ENCODE measurements around the gene LRRC47. TPM values are rescaled to one million over a fixed set of nuclear protein-coding genes. Genes with fewer than 3 reads are reported as not detected.

Gene LRRC47
- total RNA-seq, 5 donors from 2014 or later (not counting 1 experiment from before 2014, with no cell fraction given), result 37.3 to 49.1 (median 44.5) TPM

GRCh38 chr1:3836421-3836820 is 40.1 kb upstream of the LRRC47 start:
- peaks cover 16 to 74% of the 10 kb centered on the region in 2 donors for H3K36me3 ChIP-seq (ENCODE audit: control insufficient read depth in 2 of 2, extremely low read depth in 1 of 2, insufficient read depth in 1 of 2, low read length in 1 of 2)
- no peak overlapping the region for H3K27ac ChIP-seq (ENCODE audit: low read length)
- Mint-ChIP-seq H3K4me3 (no peak overlapping the region), H3K36me3 (peaks cover 71% of the 10 kb centered on the region), H3K27ac (no peak overlapping the region), H3K4me1 (no peaks in the 10 kb centered on the region), H3K9me3 (peaks cover 0 to 4% (median 4%) of the 10 kb centered on the region in 3 donors), H3K27me3 (no peaks in the 10 kb centered on the region)
- H3K9me3 ChIP-seq, result no peaks in the 10 kb centered on the region
- DNase-seq (no peak), ATAC-seq (replicated peaks in 1 of 4) (no peak)
- no CpG with 5 or more reads among the region's 11 CpGs for WGBS (ENCODE audit: insufficient coverage)
- ChIA-PET CTCF (no interaction called here), POLR2A (no interaction called here)
- H3K27me3 ChIP-seq (replicated peaks in 1 of 2; ENCODE audit: control insufficient read depth in 2 of 2, extremely low read depth in 1 of 2, insufficient read depth in 2 of 2, low read length in 1 of 2), result no peaks in the 10 kb centered on the region
- H3K4me3 ChIP-seq (ENCODE audit: control insufficient read depth in 1 of 2, extremely low read depth in 1 of 2, low read length in 1 of 2), result no peak overlapping the region
- H3K4me1 ChIP-seq (ENCODE audit: control insufficient read depth in 1 of 2, extremely low read depth in 1 of 2, insufficient read depth in 2 of 2, low read length in 2 of 2), result no peaks in the 10 kb centered on the region

GRCh38 chr1:3834701-3835100 is 38.4 kb upstream of the LRRC47 start:
- no peaks in the 10 kb centered on the region for H3K9me3 ChIP-seq
- no peak overlapping the region for H3K4me3 ChIP-seq (ENCODE audit: control insufficient read depth in 1 of 2, extremely low read depth in 1 of 2, low read length in 1 of 2)
- Mint-ChIP-seq H3K9me3 (peaks cover 0 to 4% (median 4%) of the 10 kb centered on the region in 3 donors), H3K27ac (no peak overlapping the region), H3K4me3 (no peak overlapping the region), H3K4me1 (no peaks in the 10 kb centered on the region), H3K36me3 (peaks cover 69% of the 10 kb centered on the region), H3K27me3 (no peaks in the 10 kb centered on the region)
- no peak for ATAC-seq (replicated peaks in 1 of 4)
- no peak overlapping the region for H3K27ac ChIP-seq (ENCODE audit: low read length)
- CTCF ChIA-PET, result no interaction called here
- peaks cover 25 to 75% of the 10 kb centered on the region in 2 donors for H3K36me3 ChIP-seq (ENCODE audit: control insufficient read depth in 2 of 2, extremely low read depth in 1 of 2, insufficient read depth in 1 of 2, low read length in 1 of 2)
- no peaks in the 10 kb centered on the region for H3K4me1 ChIP-seq (ENCODE audit: control insufficient read depth in 1 of 2, extremely low read depth in 1 of 2, insufficient read depth in 2 of 2, low read length in 2 of 2)
- no peaks in the 10 kb centered on the region for H3K27me3 ChIP-seq (replicated peaks in 1 of 2; ENCODE audit: control insufficient read depth in 2 of 2, extremely low read depth in 1 of 2, insufficient read depth in 2 of 2, low read length in 1 of 2)
- no peak for DNase-seq
- 97% methylated on average over 10 of the region's 10 CpGs for WGBS (ENCODE audit: insufficient coverage)
- POLR2A ChIA-PET, result interaction anchor here in 1 of 2 donors (0.6 kb wide), 1 partner anchor 574 kb away, joined by 3 read pairs; no protein-coding TSS in a partner anchor

GRCh38 chr1:3831689-3832088 is 35.4 kb upstream of the LRRC47 start:
- H3K27me3 ChIP-seq (replicated peaks in 1 of 2; ENCODE audit: control insufficient read depth in 2 of 2, extremely low read depth in 1 of 2, insufficient read depth in 2 of 2, low read length in 1 of 2), result no peaks in the 10 kb centered on the region
- H3K4me1 Mint-ChIP-seq, result no peaks in the 10 kb centered on the region
- peaks cover 54% of the 10 kb centered on the region for H3K36me3 Mint-ChIP-seq
- no peak overlapping the region for H3K27ac ChIP-seq (ENCODE audit: low read length)
- no peaks in the 10 kb centered on the region for H3K9me3 ChIP-seq
- no peaks in the 10 kb centered on the region for H3K4me1 ChIP-seq (ENCODE audit: control insufficient read depth in 1 of 2, extremely low read depth in 1 of 2, insufficient read depth in 2 of 2, low read length in 2 of 2)
- no CpG with 5 or more reads among the region's 6 CpGs for WGBS (ENCODE audit: insufficient coverage)
- DNase-seq (no peak), ATAC-seq (replicated peaks in 1 of 4) (no peak)
- ChIA-PET POLR2A (no interaction called here), CTCF (no interaction called here)
- H3K4me3 Mint-ChIP-seq, result no peak overlapping the region
- peaks cover 17 to 70% of the 10 kb centered on the region in 2 donors for H3K36me3 ChIP-seq (ENCODE audit: control insufficient read depth in 2 of 2, extremely low read depth in 1 of 2, insufficient read depth in 1 of 2, low read length in 1 of 2)
- H3K27ac Mint-ChIP-seq, result no peak overlapping the region
- H3K9me3 Mint-ChIP-seq, result no peaks in the 10 kb centered on the region
- no peak overlapping the region for H3K4me3 ChIP-seq (ENCODE audit: control insufficient read depth in 1 of 2, extremely low read depth in 1 of 2, low read length in 1 of 2)
- no peaks in the 10 kb centered on the region for H3K27me3 Mint-ChIP-seq

GRCh38 chr1:3828391-3828790 is 32.1 kb upstream of the LRRC47 start:
- POLR2A ChIA-PET, result interaction anchor here in 1 of 2 donors (0.6 kb wide), 1 partner anchor 13 kb away, joined by 3 read pairs; no protein-coding TSS in a partner anchor
- H3K27me3 Mint-ChIP-seq, result no peaks in the 10 kb centered on the region
- no peaks in the 10 kb centered on the region for H3K27me3 ChIP-seq (replicated peaks in 1 of 2; ENCODE audit: control insufficient read depth in 2 of 2, extremely low read depth in 1 of 2, insufficient read depth in 2 of 2, low read length in 1 of 2)
- ATAC-seq (replicated peaks in 1 of 4), result no peak
- H3K27ac ChIP-seq (ENCODE audit: low read length), result no peak overlapping the region
- H3K4me1 Mint-ChIP-seq, result no peaks in the 10 kb centered on the region
- H3K4me1 ChIP-seq (ENCODE audit: control insufficient read depth in 1 of 2, extremely low read depth in 1 of 2, insufficient read depth in 2 of 2, low read length in 2 of 2), result no peaks in the 10 kb centered on the region
- DNase-seq, result no peak
- H3K36me3 Mint-ChIP-seq, result peaks cover 60% of the 10 kb centered on the region
- H3K9me3 ChIP-seq, result no peaks in the 10 kb centered on the region
- CTCF ChIA-PET, result no interaction called here
- WGBS (ENCODE audit: insufficient coverage), result 75% methylated on average over 5 of the region's 8 CpGs
- H3K4me3 ChIP-seq (ENCODE audit: control insufficient read depth in 1 of 2, extremely low read depth in 1 of 2, low read length in 1 of 2), result no peak overlapping the region
- no peaks in the 10 kb centered on the region for H3K9me3 Mint-ChIP-seq
- H3K27ac Mint-ChIP-seq, result no peak overlapping the region
- no peak overlapping the region for H3K4me3 Mint-ChIP-seq
- H3K36me3 ChIP-seq (ENCODE audit: control insufficient read depth in 2 of 2, extremely low read depth in 1 of 2, insufficient read depth in 1 of 2, low read length in 1 of 2), result peaks cover 26 to 80% of the 10 kb centered on the region in 2 donors

- H3K4me3 ChIP-seq (ENCODE audit: control insufficient read depth in 1 of 2, extremely low read depth in 1 of 2, low read length in 1 of 2), result no peak overlapping the region
- no peak overlapping the region for H3K4me3 Mint-ChIP-seq
- H3K27ac Mint-ChIP-seq, result no peak overlapping the region
- no peaks in the 10 kb centered on the region for H3K27me3 ChIP-seq (replicated peaks in 1 of 2; ENCODE audit: control insufficient read depth in 2 of 2, extremely low read depth in 1 of 2, insufficient read depth in 2 of 2, low read length in 1 of 2)
- no peaks in the 10 kb centered on the region for H3K9me3 Mint-ChIP-seq
- ChIA-PET CTCF (no interaction called here), POLR2A (no interaction called here)
- WGBS (ENCODE audit: insufficient coverage), result 93% methylated on average over 14 of the region's 14 CpGs
- peaks cover 26 to 81% of the 10 kb centered on the region in 2 donors for H3K36me3 ChIP-seq (ENCODE audit: control insufficient read depth in 2 of 2, extremely low read depth in 1 of 2, insufficient read depth in 1 of 2, low read length in 1 of 2)
- DNase-seq, result no peak
- H3K27me3 Mint-ChIP-seq, result no peaks in the 10 kb centered on the region
- no peak for ATAC-seq (replicated peaks in 1 of 4)
- no peaks in the 10 kb centered on the region for H3K4me1 Mint-ChIP-seq
- H3K36me3 Mint-ChIP-seq, result peaks cover 56% of the 10 kb centered on the region
- no peaks in the 10 kb centered on the region for H3K4me1 ChIP-seq (ENCODE audit: control insufficient read depth in 1 of 2, extremely low read depth in 1 of 2, insufficient read depth in 2 of 2, low read length in 2 of 2)
- H3K9me3 ChIP-seq, result no peaks in the 10 kb centered on the region
- no peak overlapping the region for H3K27ac ChIP-seq (ENCODE audit: low read length)
Observed at GRCh38 chr1:3827813-3828307, 31.6 kb upstream of the LRRC47 start.

- POLR2A ChIA-PET, result no interaction called here
- Mint-ChIP-seq H3K27me3 (no peaks in the 10 kb centered on the region), H3K36me3 (peaks cover 64% of the 10 kb centered on the region), H3K27ac (no peak overlapping the region), H3K9me3 (no peaks in the 10 kb centered on the region), H3K4me1 (no peaks in the 10 kb centered on the region), H3K4me3 (no peak overlapping the region)
- 91% methylated on average over 14 of the region's 15 CpGs for WGBS (ENCODE audit: insufficient coverage)
- ATAC-seq (replicated peaks in 1 of 4) (no peak), DNase-seq (no peak)
- H3K27me3 ChIP-seq (replicated peaks in 1 of 2; ENCODE audit: control insufficient read depth in 2 of 2, extremely low read depth in 1 of 2, insufficient read depth in 2 of 2, low read length in 1 of 2), result no peaks in the 10 kb centered on the region
- no peak overlapping the region for H3K4me3 ChIP-seq (ENCODE audit: control insufficient read depth in 1 of 2, extremely low read depth in 1 of 2, low read length in 1 of 2)
- H3K36me3 ChIP-seq (ENCODE audit: control insufficient read depth in 2 of 2, extremely low read depth in 1 of 2, insufficient read depth in 1 of 2, low read length in 1 of 2), result peaks cover 35 to 64% of the 10 kb centered on the region in 2 donors
- H3K27ac ChIP-seq (ENCODE audit: low read length), result no peak overlapping the region
- CTCF ChIA-PET, result no interaction called here
- no peaks in the 10 kb centered on the region for H3K4me1 ChIP-seq (ENCODE audit: control insufficient read depth in 1 of 2, extremely low read depth in 1 of 2, insufficient read depth in 2 of 2, low read length in 2 of 2)
- H3K9me3 ChIP-seq, result no peaks in the 10 kb centered on the region
Observed at GRCh38 chr1:3825356-3825755, 29.1 kb upstream of the LRRC47 start.

- Histone ChIP-seq H3K4me1 (ENCODE audit: control insufficient read depth in 1 of 2, extremely low read depth in 1 of 2, insufficient read depth in 2 of 2, low read length in 2 of 2) (no peaks in the 10 kb centered on the region), H3K4me3 (ENCODE audit: control insufficient read depth in 1 of 2, extremely low read depth in 1 of 2, low read length in 1 of 2) (no peak overlapping the region), H3K27ac (ENCODE audit: low read length) (no peak overlapping the region), H3K9me3 (no peaks in the 10 kb centered on the region), H3K27me3 (replicated peaks in 1 of 2; ENCODE audit: control insufficient read depth in 2 of 2, extremely low read depth in 1 of 2, insufficient read depth in 2 of 2, low read length in 1 of 2) (no peaks in the 10 kb centered on the region), H3K36me3 (ENCODE audit: control insufficient read depth in 2 of 2, extremely low read depth in 1 of 2, insufficient read depth in 1 of 2, low read length in 1 of 2) (peaks cover 32 to 65% of the 10 kb centered on the region in 2 donors)
- ATAC-seq (replicated peaks in 1 of 4) (no peak), DNase-seq (no peak)
- H3K27me3 Mint-ChIP-seq, result no peaks in the 10 kb centered on the region
- H3K4me1 Mint-ChIP-seq, result no peaks in the 10 kb centered on the region
- no peaks in the 10 kb centered on the region for H3K9me3 Mint-ChIP-seq
- peaks cover 65% of the 10 kb centered on the region for H3K36me3 Mint-ChIP-seq
- 95% methylated on average over 4 of the region's 8 CpGs for whole genome bisulfite sequencing (ENCODE audit: insufficient coverage)
- no peak overlapping the region for H3K4me3 Mint-ChIP-seq
- CTCF ChIA-PET, result no interaction called here
- POLR2A ChIA-PET, result no interaction called here
- H3K27ac Mint-ChIP-seq, result no peak overlapping the region
Observed at GRCh38 chr1:3824650-3825049, 28.4 kb upstream of the LRRC47 start.

All from T-cell (primary cell).